Esophagus squamous epithelium (tissue), 5 donors: ENCODE results near the gene AGT. TPM values are rescaled to one million over a fixed set of nuclear protein-coding genes. Genes with fewer than 3 reads are reported as not detected.

Source experiments
- DNase-seq: peaks from one replicate; lab custom pipeline; 2025; lab: John Stamatoyannopoulos, UW
- H3K27ac ChIP-seq, 4 donors: fragments of 200-600 bp; sonication (generic); one replicate each; pipeline ENCODE4 v1.5.1; 2016 to 2019; ENCODE audit warnings: mild to moderate bottlenecking in 1 of 4
- H3K27me3 ChIP-seq, 4 donors: fragments of 200-600 bp; sonication (generic); 1 replicate in 3 of 4; 2 replicates in 1 of 4; pipeline versions ENCODE4 v1.5.1 to v1.6.0; 2017 to 2021; ENCODE audit warnings: antibody characterized with exemption in 1 of 4
- H3K36me3 ChIP-seq, 3 donors: fragments of 200-600 bp; sonication (generic); one replicate each; pipeline ENCODE4 v1.5.1; 2016 to 2019
- H3K4me1 ChIP-seq, 3 donors: fragments of 200-600 bp; sonication (generic); one replicate each; pipeline ENCODE4 v1.5.1; 2017 to 2019
- H3K4me3 ChIP-seq, 4 donors: fragments of 200-600 bp; sonication (generic); 1 replicate in 3 of 4; 2 replicates in 1 of 4; pipeline ENCODE4 v1.5.1; 2016 to 2019; ENCODE audit warnings: mild to moderate bottlenecking in 2 of 4, moderate library complexity in 1 of 4
- H3K9me3 ChIP-seq, 3 donors: fragments of 200-600 bp; sonication (generic); one replicate each; pipeline ENCODE4 v1.5.1; 2016 to 2019
- POLR2A ChIP-seq, 4 donors: fragments of 450-650 bp; IDR thresholded peaks; one replicate each; pipeline ENCODE4 v1.6.1; 2017; ENCODE audit warnings: antibody characterized with exemption in 4 of 4, mild to moderate bottlenecking in 4 of 4, moderate library complexity in 3 of 4
- WGBS, 2 donors: methylation state at CpG; one replicate each; pipeline ENCODE4 v1.1.5; 2018; 5-methylcytosine and 5-hydroxymethylcytosine counted together
- intact Hi-C: fragments of 100-400 bp; cut with DNase I; formaldehyde crosslinking; loops from one replicate; pipeline ENCODE4 v1.15.0; 2022
- total RNA-seq, 4 donors: library from RNA; depleted of rRNA; stranded (reverse); fragments of >200 nt; gene quantifications; one replicate each; pipeline ENCODE4 v1.1.0, GENCODE V29; 2016
- TF ChIP-seq, protein P1 (sequence below), 6 experiments: fragments of 450-650 bp in 4 of 6; fragments of 200-600 bp in 2 of 6; sonication (generic) in 2 of 6; IDR thresholded peaks; one replicate each; pipeline ENCODE4 v1.5.1; 2016 to 2019; ENCODE audit warnings: antibody characterized with exemption in 6 of 6, mild to moderate bottlenecking in 4 of 6, moderate library complexity in 4 of 6
- donor health status: DM: yes; HTN: yes; CAD: no.

AGT gene
- total RNA-seq: under 1 TPM in 3 of 4 donors, not detected in 1; 0.21 to 0.95 (median 0.40) TPM

DNA sequence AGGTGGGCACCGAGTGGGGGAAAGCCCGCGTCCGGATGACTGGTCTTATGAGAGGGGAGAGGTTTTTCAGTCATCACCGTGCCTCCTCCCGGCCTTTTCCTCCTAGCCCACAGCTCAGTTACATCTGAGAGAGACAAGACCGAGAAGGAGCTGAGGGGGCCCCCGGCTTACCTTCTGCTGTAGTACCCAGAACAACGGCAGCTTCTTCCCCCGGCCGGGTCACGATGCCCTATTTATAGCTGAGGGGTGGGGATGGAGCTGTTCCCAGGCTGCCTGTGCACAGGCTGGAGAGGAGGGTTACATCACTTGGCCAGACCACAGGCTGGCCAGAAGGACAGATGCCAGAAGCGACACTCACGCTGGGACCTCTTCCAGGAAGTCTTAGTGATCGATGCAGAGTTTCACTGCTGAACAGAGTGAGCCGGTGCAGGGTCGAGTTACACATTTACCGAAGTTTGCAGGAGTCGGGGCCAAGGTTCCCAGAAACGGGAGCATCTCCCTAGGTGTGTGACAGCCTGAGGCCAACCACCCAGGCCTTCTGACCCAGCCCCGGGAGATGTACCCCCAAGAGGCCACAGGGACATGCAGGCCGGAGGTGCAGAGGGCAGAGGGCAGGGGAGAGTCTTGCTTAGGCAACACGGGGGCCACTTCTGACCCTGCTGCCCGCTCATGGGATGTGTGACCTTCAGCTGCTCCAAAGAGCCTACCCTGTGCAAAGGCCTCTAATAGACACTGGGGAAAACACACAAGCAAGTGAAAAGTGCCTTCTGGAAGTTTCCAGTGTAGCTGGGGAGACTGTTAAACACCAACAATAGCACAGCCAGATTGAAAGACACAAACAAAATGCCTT is at the start of gene AGT:
TSS of gene AGT (minus strand) at position 208 of the 850 bp plus-strand sequence. CDS start 3,299 bp downstream, outside the sequence.
- no peaks in the 10 kb centered on the region for H3K9me3 ChIP-seq
- H3K4me3 ChIP-seq: peak within 1 kb of the TSS in 2 of 4 donors; percentile 11 to 41
- no peak for DNase-seq
- intact Hi-C loops: no loop called here
- TF ChIP-seq, protein P1, sequence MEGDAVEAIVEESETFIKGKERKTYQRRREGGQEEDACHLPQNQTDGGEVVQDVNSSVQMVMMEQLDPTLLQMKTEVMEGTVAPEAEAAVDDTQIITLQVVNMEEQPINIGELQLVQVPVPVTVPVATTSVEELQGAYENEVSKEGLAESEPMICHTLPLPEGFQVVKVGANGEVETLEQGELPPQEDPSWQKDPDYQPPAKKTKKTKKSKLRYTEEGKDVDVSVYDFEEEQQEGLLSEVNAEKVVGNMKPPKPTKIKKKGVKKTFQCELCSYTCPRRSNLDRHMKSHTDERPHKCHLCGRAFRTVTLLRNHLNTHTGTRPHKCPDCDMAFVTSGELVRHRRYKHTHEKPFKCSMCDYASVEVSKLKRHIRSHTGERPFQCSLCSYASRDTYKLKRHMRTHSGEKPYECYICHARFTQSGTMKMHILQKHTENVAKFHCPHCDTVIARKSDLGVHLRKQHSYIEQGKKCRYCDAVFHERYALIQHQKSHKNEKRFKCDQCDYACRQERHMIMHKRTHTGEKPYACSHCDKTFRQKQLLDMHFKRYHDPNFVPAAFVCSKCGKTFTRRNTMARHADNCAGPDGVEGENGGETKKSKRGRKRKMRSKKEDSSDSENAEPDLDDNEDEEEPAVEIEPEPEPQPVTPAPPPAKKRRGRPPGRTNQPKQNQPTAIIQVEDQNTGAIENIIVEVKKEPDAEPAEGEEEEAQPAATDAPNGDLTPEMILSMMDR (IDR thresholded peaks at IDR 0.05): no peak
- TF ChIP-seq POLR2A (IDR thresholded peaks at IDR 0.05): no peak
- peak within 1 kb of the TSS in 2 of 4 donors; percentile 34 to 39 for H3K27ac ChIP-seq
- 39 to 54% methylated on average over 10 to 16 of the region's 24 CpGs for WGBS, 2 donors
- H3K36me3 ChIP-seq: no peaks in the 10 kb centered on the region
- H3K4me1 ChIP-seq: peaks cover 0 to 13% (median 3%) of the 10 kb centered on the region in 3 donors
- H3K27me3 ChIP-seq: peaks cover 0 to 4% (median 0%) of the 10 kb centered on the region in 4 donors

DNA sequence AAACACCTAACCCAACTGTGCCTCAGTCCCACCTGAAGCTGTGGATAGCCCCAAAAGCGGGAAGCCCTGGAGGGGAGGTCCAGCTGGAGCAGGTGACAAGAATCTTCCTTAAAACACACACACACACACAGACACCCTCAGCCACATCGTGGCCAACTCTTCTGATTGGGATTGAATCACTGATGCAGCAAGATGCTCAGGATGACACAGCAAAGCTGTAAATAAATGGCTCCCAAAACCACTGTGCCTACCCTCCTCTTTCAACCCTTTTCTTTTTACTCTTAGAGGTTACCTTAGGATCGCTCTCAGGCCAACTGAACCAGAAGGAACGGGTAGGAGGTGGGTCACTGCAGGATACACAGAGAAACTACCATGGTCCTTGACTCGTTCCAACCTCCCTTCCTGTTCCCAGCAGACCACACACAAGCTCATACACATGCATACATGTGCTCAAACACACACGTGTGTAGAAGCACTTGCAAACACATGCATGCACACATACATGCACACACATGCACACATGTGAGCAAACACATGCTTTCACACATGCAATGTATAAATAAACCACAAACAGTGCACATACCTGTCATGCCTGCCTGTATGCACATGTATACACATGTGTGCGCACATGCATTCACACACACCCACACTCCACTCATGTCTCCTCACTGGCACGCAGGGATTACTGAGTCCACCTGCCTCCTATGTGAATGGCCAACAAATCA is 47.7 kb upstream of the AGT start:
- TF ChIP-seq POLR2A (IDR thresholded peaks at IDR 0.05): no peak
- TF ChIP-seq, protein P1 (IDR thresholded peaks at IDR 0.05): no peak
- H3K4me3 ChIP-seq: no peak overlapping the region
- H3K36me3 ChIP-seq: no peaks in the 10 kb centered on the region
- H3K27ac ChIP-seq: no peak overlapping the region
- H3K4me1 ChIP-seq: no peaks in the 10 kb centered on the region
- peaks cover 0 to 34% (median 0%) of the 10 kb centered on the region in 4 donors for H3K27me3 ChIP-seq
- DNase-seq: no peak
- H3K9me3 ChIP-seq: no peaks in the 10 kb centered on the region
- WGBS, 2 donors: 81 to 84% methylated on average over 7 of the region's 8 CpGs
- intact Hi-C loops: no loop called here

DNA sequence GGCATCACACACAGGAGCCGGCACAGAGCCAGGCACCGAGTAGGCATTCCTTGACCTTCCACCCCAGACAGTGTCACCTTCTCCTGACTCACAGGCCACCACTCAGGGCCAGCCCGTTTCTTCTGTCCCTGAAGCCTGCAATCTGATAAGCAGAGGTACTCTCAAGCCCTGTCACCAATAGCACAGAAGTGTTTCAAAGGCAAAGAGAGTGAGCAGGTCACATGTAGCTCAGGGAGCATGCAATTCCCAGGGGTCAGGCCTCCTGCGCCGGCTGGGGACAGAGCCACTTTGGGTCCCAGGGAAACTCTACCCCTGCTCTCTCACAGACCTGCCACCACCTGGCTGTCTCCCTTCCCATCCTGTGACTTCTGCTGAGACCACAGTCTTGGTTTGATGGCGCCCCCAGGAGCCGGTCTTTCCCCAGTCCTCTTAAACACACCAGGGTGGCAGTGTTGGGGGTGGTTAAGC is 46.5 kb upstream of the AGT start:
- no peaks in the 10 kb centered on the region for H3K36me3 ChIP-seq
- H3K4me3 ChIP-seq: no peak overlapping the region
- peaks cover 0 to 35% (median 0%) of the 10 kb centered on the region in 4 donors for H3K27me3 ChIP-seq
- no peak overlapping the region for H3K27ac ChIP-seq
- intact Hi-C loops: no loop called here
- no peak for DNase-seq
- no peak for TF ChIP-seq POLR2A (IDR thresholded peaks at IDR 0.05)
- TF ChIP-seq, protein P1 (IDR thresholded peaks at IDR 0.05): no peak
- 80% methylated on average over 3 of the region's 7 CpGs; no CpG with 5 or more reads in 1 of the 2 donors for WGBS, 2 donors
- no peaks in the 10 kb centered on the region for H3K4me1 ChIP-seq
- no peaks in the 10 kb centered on the region for H3K9me3 ChIP-seq

DNA sequence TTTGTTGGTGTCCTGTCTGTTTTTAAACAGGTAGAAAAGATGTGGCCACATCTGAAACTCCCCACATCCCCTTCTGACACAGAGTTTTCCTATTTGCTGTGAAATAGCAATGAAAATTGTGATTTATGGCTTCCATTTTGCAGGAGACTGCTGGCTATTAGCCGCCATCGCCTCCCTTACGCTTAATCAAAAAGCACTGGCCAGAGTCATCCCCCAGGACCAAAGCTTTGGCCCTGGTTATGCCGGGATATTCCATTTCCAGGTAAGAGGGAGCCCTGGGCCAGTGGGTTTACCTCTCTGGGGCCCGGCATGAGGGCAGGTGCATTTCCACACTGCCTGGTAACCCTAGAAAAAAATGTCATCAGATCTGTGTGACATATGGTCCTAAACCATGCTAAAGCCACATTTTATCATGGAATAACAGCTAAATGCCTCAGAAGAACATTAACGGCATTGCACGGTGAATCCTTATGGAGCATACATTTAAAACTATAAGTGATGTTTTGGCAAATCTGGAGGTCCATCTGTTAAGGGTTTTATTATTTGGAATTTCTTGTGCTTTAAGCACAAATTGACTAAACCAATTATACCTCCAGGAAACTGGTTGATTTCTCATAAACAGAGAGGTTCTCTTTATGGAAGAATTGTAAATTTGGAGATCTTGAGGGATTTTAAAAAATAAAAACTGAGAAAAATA is 45.6 kb upstream of the AGT start:
- H3K4me1 ChIP-seq: no peaks in the 10 kb centered on the region
- peaks cover 0 to 35% (median 0%) of the 10 kb centered on the region in 4 donors for H3K27me3 ChIP-seq
- no peak for DNase-seq
- TF ChIP-seq, protein P1 (IDR thresholded peaks at IDR 0.05): no peak
- TF ChIP-seq POLR2A (IDR thresholded peaks at IDR 0.05): no peak
- no peaks in the 10 kb centered on the region for H3K9me3 ChIP-seq
- 85 to 91% methylated on average over 6 of the region's 7 CpGs for WGBS, 2 donors
- intact Hi-C loops: no loop called here
- no peak overlapping the region for H3K4me3 ChIP-seq
- no peaks in the 10 kb centered on the region for H3K36me3 ChIP-seq
- no peak overlapping the region for H3K27ac ChIP-seq
